Adrenal gland (tissue), 5 donors: ENCODE data around the gene SLC4A11.

Experiments used
- CTCF ChIP-seq, 6 experiments: fragments of 450-650 bp in 4 of 6; fragments of 200-600 bp in 2 of 6; sonication (generic) in 1 of 6; IDR thresholded peaks; 1 replicate in 5 of 6; 2 replicates in 1 of 6; pipeline versions ENCODE4 v1.5.1 to v1.8.0; 2016 to 2021; ENCODE audit warnings: antibody characterized with exemption in 6 of 6, mild to moderate bottlenecking in 2 of 6, moderate library complexity in 1 of 6
- POLR2A ChIP-seq, 2 donors: fragments of 450-650 bp; IDR thresholded peaks; one replicate each; pipeline ENCODE4 v1.6.1; 2017; ENCODE audit warnings: antibody characterized with exemption in 2 of 2, mild to moderate bottlenecking in 2 of 2, moderate library complexity in 1 of 2
- donor health status: DM: no; HTN: no; CAD: no.

- no peak for TF ChIP-seq CTCF (IDR thresholded peaks at IDR 0.05)
- no peak for TF ChIP-seq POLR2A (IDR thresholded peaks at IDR 0.05)
Measured at GRCh38 chr20:3177746-3178485, 61.1 kb downstream of the SLC4A11 start.
